ENCODE data around the gene SF3B6.

The SF3B6 gene

GRCh38 chr2:24075915-24076848 is at the start of gene SF3B6:
Gene SF3B6 (minus strand): TSS chr2:24076326. CDS start chr2:24076229, 97 bp downstream.
- peak; percentile 98 for DNase-seq (ENCODE audit: low read depth)
- no peak for TF ChIP-seq CTCF (IDR thresholded peaks at IDR 0.05; ENCODE audit: control insufficient read depth, extremely low read depth, insufficient read depth)
- peak within 1 kb of the TSS; percentile 81 for H3K4me3 ChIP-seq (ENCODE audit: low read depth, low read length)

GRCh38 chr2:24123922-24124580 is 47.9 kb upstream of the SF3B6 start:
- no peak for TF ChIP-seq CTCF (IDR thresholded peaks at IDR 0.05; ENCODE audit: control insufficient read depth, extremely low read depth, insufficient read depth)
- DNase-seq (ENCODE audit: low read depth): no peak
- peak overlapping the region; percentile 76 for H3K4me3 ChIP-seq (ENCODE audit: low read depth, low read length)

- peak within 1 kb of the TSS; percentile 76 for H3K4me3 ChIP-seq (ENCODE audit: low read depth, low read length)
Observed at GRCh38 chr2:24123195-24123921, 47.2 kb upstream of the SF3B6 start, which contains the start of the genes FAM228B and PFN4. Gene FAM228B (plus strand): TSS chr2:24123469. CDS start chr2:24124362, 893 bp downstream. Gene PFN4 (minus strand): TSS chr2:24123334. CDS start chr2:24122535, 799 bp downstream.

GRCh38 chr2:24122366-24123194 is 46.5 kb upstream of the SF3B6 start:
- no peak for DNase-seq (ENCODE audit: low read depth)
- H3K4me3 ChIP-seq (ENCODE audit: low read depth, low read length): peak overlapping the region; percentile 76
- TF ChIP-seq CTCF (IDR thresholded peaks at IDR 0.05; ENCODE audit: control insufficient read depth, extremely low read depth, insufficient read depth): no peak

More at GRCh38 chr2:24123195-24123921, 47.2 kb upstream of the SF3B6 start, which contains the start of the genes FAM228B and PFN4:
- peak; percentile 39 for DNase-seq (ENCODE audit: low read depth)
- TF ChIP-seq CTCF (IDR thresholded peaks at IDR 0.05; ENCODE audit: control insufficient read depth, extremely low read depth, insufficient read depth): no peak

- no peak for DNase-seq (ENCODE audit: low read depth)
- TF ChIP-seq CTCF (IDR thresholded peaks at IDR 0.05; ENCODE audit: control insufficient read depth, extremely low read depth, insufficient read depth): no peak
- H3K4me3 ChIP-seq (ENCODE audit: low read depth, low read length): no peak overlapping the region
Observed at GRCh38 chr2:24121469-24121868, 45.3 kb upstream of the SF3B6 start.

GRCh38 chr2:24121066-24121465 is 44.9 kb upstream of the SF3B6 start:
- TF ChIP-seq CTCF (IDR thresholded peaks at IDR 0.05; ENCODE audit: control insufficient read depth, extremely low read depth, insufficient read depth): no peak
- no peak overlapping the region for H3K4me3 ChIP-seq (ENCODE audit: low read depth, low read length)
- DNase-seq (ENCODE audit: low read depth): no peak
